ENCODE data around the gene COL10A1. TPM values are rescaled to one million over a fixed set of nuclear protein-coding genes. Genes with fewer than 3 reads are reported as not detected.

COL10A1 gene
- total RNA-seq, 2 donors from 2014 or later, result 0.26 to 4.9 TPM

DNA sequence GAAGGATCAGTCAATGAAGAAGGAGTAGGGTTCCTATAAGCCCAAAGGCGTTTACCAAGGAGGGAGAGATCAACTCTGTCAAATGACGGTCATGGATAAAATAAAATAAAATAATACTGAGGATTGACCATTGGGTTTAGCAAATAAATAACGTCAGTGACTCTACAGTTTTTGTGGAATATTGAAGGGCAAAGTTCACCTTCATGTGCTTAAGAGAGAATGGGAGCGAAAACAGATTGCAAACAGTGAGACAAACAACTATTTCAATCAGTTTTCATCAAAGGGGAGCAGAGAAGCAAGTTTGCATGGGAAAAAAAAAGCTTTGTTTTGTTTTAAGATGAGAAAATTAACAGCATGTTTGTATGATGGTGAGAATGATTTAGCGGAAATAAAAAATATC, 42.9 kb downstream of the COL10A1 start:
- Histone ChIP-seq H3K27ac (no peak overlapping the region), H3K36me3 (replicated peaks in 1 of 2; ENCODE audit: insufficient read depth in 1 of 2, low read depth in 2 of 2) (no peaks in the 10 kb centered on the region), H3K4me1 (no peaks in the 10 kb centered on the region), H3K4me3 (no peak overlapping the region), H3K9me3 (no peaks in the 10 kb centered on the region), H3K27me3 (no peaks in the 10 kb centered on the region)
- TF ChIP-seq CTCF (IDR thresholded peaks at IDR 0.05) (no peak), POLR2A (IDR thresholded peaks at IDR 0.05) (no peak)
- 76 to 77% methylated on average over 5 of the region's 5 CpGs for WGBS, 2 donors
- intact Hi-C loops (cut with DNase I), result no loop called here
- DNase-seq, result no peak
- no peak for ATAC-seq

DNA sequence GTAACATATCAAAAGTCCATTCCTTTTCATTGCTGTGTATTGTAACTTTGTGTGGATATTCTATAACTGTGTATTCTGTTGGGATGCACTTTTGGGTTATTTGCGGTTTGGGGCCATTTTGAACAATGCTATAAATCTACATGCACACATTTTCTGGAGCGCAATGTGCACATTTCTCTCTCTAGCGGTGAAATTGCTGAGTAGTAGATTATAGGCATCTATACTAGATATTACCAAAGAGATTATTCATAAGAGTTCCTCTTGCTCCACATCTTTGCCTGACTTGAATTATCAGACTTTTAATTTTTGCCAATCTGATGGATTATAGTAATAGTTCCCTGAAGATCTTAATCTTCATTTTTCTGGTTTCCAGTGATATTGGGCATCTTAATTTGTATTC, 47.0 kb downstream of the COL10A1 start:
- no peak overlapping the region for H3K4me3 ChIP-seq
- WGBS, 2 donors, result 97 to 100% methylated on average over 3 of the region's 3 CpGs
- H3K27me3 ChIP-seq, result no peaks in the 10 kb centered on the region
- ATAC-seq (no peak), DNase-seq (no peak)
- H3K36me3 ChIP-seq (replicated peaks in 1 of 2; ENCODE audit: insufficient read depth in 1 of 2, low read depth in 2 of 2), result no peaks in the 10 kb centered on the region
- H3K4me1 ChIP-seq, result no peaks in the 10 kb centered on the region
- intact Hi-C loops (cut with DNase I), result no loop called here
- TF ChIP-seq POLR2A (IDR thresholded peaks at IDR 0.05) (no peak), CTCF (IDR thresholded peaks at IDR 0.05) (no peak)
- H3K9me3 ChIP-seq, result no peaks in the 10 kb centered on the region
- H3K27ac ChIP-seq, result no peak overlapping the region

GRCh38 chr6:116078522-116078921, 47.4 kb downstream of the COL10A1 start:
- intact Hi-C loops (cut with DNase I), result no loop called here
- no peaks in the 10 kb centered on the region for H3K4me1 ChIP-seq
- no peak for ATAC-seq
- H3K27me3 ChIP-seq, result no peaks in the 10 kb centered on the region
- TF ChIP-seq CTCF (IDR thresholded peaks at IDR 0.05) (no peak), POLR2A (IDR thresholded peaks at IDR 0.05) (no peak)
- H3K27ac ChIP-seq, result no peak overlapping the region
- no peak for DNase-seq
- no peaks in the 10 kb centered on the region for H3K36me3 ChIP-seq (replicated peaks in 1 of 2; ENCODE audit: insufficient read depth in 1 of 2, low read depth in 2 of 2)
- H3K4me3 ChIP-seq, result no peak overlapping the region
- WGBS, 2 donors, result 63 to 78% methylated on average over 3 of the region's 3 CpGs
- H3K9me3 ChIP-seq, result no peaks in the 10 kb centered on the region

DNA sequence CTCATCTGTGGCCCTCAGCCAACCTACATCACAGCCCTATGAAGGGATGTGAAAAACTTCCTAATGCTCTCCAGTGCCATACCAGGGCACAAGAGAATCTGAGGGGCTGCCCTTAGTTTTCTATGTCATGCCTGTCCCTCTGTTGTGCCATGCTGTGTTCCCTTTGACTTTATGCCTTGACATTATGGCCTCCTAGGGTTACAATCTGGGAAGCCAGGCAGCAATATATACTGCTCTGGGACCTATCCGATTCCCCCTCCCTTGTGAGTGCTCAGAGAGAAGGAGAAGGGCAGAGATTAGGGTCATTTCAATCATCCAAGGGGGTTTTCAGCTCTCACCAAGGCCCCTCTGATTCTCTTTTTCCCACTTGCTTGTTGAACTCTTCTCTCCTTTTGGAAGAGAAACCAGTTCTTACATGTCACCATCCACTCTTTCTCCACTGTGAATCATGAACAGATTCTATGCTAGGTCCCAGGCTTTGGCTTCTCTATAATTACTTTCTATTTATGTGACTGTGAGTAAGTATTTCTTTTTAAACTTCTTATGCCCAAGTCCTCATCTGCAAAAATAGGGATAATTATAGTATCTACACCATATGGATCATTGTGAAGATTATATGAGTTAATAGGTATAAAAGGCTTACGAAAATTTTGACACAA, 51.1 kb downstream of the COL10A1 start:
- no peaks in the 10 kb centered on the region for H3K9me3 ChIP-seq
- 79 to 86% methylated on average over 2 of the region's 2 CpGs for WGBS, 2 donors
- H3K27me3 ChIP-seq, result no peaks in the 10 kb centered on the region
- H3K27ac ChIP-seq, result no peak overlapping the region
- no peaks in the 10 kb centered on the region for H3K4me1 ChIP-seq
- intact Hi-C loops (cut with DNase I), result no loop called here
- H3K36me3 ChIP-seq (replicated peaks in 1 of 2; ENCODE audit: insufficient read depth in 1 of 2, low read depth in 2 of 2), result no peaks in the 10 kb centered on the region
- no peak for DNase-seq
- H3K4me3 ChIP-seq, result no peak overlapping the region
- TF ChIP-seq CTCF (IDR thresholded peaks at IDR 0.05), result no peak
- no peak for TF ChIP-seq POLR2A (IDR thresholded peaks at IDR 0.05)
- ATAC-seq, result no peak

DNA sequence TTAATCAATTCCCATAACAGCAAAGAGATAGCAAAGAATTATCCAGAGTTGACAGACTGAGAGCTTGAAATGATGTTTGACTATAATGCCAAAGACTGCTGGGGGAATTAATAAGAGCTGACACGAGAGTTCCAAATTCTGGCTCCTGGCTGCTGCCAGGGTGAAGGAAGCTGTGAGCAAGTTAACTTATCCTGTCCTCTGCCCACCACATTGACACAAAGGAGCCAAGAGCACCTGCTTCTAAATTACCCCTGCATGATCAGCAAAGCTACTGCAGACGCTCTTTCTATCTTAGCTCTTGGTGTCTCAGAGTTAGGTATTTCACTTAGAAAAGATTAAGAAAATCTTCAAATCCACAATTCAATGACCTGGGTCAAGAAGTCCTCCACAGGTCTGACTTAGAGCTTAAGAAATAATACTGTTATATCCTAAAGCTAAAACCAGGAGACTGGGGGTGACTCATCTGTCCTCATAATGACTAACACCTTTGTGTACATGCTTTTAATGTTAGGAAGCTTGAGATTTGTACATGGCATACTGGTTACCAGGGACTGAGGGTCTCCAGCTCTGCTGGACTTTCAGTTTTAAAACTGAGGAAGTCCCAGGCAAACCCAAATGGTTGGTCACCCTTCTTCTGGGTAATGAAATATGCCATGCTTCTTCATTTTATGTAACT, 52.0 kb downstream of the COL10A1 start:
- intact Hi-C loops (cut with DNase I), result no loop called here
- Histone ChIP-seq H3K4me3 (no peak overlapping the region), H3K9me3 (no peaks in the 10 kb centered on the region), H3K27ac (no peak overlapping the region), H3K36me3 (replicated peaks in 1 of 2; ENCODE audit: insufficient read depth in 1 of 2, low read depth in 2 of 2) (no peaks in the 10 kb centered on the region), H3K27me3 (no peaks in the 10 kb centered on the region), H3K4me1 (no peaks in the 10 kb centered on the region)
- no peak for TF ChIP-seq CTCF (IDR thresholded peaks at IDR 0.05)
- TF ChIP-seq POLR2A (IDR thresholded peaks at IDR 0.05), result no peak
- DNase-seq, result no peak
- no peak for ATAC-seq
- 59 to 86% methylated on average over 2 of the region's 2 CpGs for WGBS, 2 donors
